B cell (primary cell): ENCODE measurements around the gene CLN6.

ENCODE experiments used
- CTCF ChIP-seq: fragments of 200-600 bp; IDR thresholded peaks from one replicate; pipeline ENCODE4 v1.8.0; 2022; ENCODE audit warnings: antibody characterized with exemption, mild to moderate bottlenecking
- EZH2 ChIP-seq: IDR thresholded peaks from 2 replicates; pipeline ENCODE4 v1.6.1; 2012; ENCODE audit warnings: borderline replicate concordance, low read depth, mild to moderate bottlenecking, moderate library complexity, low read length; ENCODE audit not compliant: insufficient read depth, poor library complexity, severe bottlenecking

DNA sequence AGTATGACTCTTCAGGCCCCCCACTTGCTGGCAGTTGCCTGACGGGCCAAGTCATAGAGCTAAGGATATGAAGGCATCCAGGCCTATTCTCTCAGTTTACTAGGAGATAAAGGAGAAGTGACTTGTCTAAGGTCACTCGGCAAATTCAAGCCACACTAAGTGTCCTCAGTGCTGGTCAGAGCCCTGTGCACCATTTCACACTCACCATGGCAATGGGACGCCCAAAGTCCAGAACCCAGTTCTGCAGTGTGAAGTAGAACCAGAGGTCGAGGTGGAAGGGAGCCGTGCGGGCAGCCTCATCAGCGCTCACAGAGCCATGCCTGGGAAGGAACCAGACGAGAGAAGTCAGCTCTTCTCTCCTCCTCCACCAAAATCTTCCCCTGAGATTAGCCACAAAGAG lies 11.2 kb downstream of the CLN6 start:
- no peak for TF ChIP-seq EZH2
- no peak for TF ChIP-seq CTCF
